Cardiac muscle cell (in vitro differentiated cells and primary cell): Measurements from ENCODE around the gene RUNX2. TPM values are rescaled to one million over a fixed set of nuclear protein-coding genes. Genes with fewer than 3 reads are reported as not detected.
A peak's percentile ranks its signal among the peaks of the same experiment; 100 is the strongest.

Source experiments
- DNase-seq, 2 donors: peaks; one replicate each; pipeline versions ENCODE4 v3.0.0 to v3.0.0-alpha.2; 2010 to 2017; ENCODE audit warnings: low read depth in 1 of 2, low spot score in 1 of 2
- H3K27ac ChIP-seq: fragments of 200-600 bp; sonication (generic); 2 replicates; pipeline ENCODE4 v1.5.1; 2016
- H3K27me3 ChIP-seq: fragments of 200-600 bp; sonication (generic); 2 replicates; pipeline ENCODE4 v1.6.0; 2016; ENCODE audit warnings: control low read depth
- H3K36me3 ChIP-seq: fragments of 200-600 bp; sonication (generic); 2 replicates; pipeline ENCODE4 v1.5.1; 2016; ENCODE audit warnings: control low read depth
- H3K4me1 ChIP-seq: fragments of 200-600 bp; sonication (generic); 2 replicates; pipeline ENCODE4 v1.8.1; 2017; ENCODE audit warnings: low read depth, mild to moderate bottlenecking, mixed run types
- H3K4me3 ChIP-seq: fragments of 200-600 bp; sonication (generic); 2 replicates; pipeline ENCODE4 v1.5.1; 2016; ENCODE audit warnings: mild to moderate bottlenecking
- H3K9me3 ChIP-seq: fragments of 200-600 bp; sonication (generic); 2 replicates; pipeline ENCODE4 v1.5.1; 2017; ENCODE audit warnings: low read depth, mild to moderate bottlenecking, control low read depth
- polyA plus RNA-seq: library from polyadenylated mRNA; unstranded; fragments of >200 nt; fragmentation: Nextera tagmentation; extraction: Ambion mirVana; gene quantifications from 2 replicates; pipeline ENCODE4 v1.2.1, GENCODE V29; 2016
- total RNA-seq: library from RNA; depleted of rRNA; stranded (reverse); fragments of >200 nt; gene quantifications from 2 replicates; pipeline ENCODE4 v1.2.3, GENCODE V29; 2016
- TF ChIP-seq, protein P1 (sequence below): IDR thresholded peaks from 2 replicates; pipeline ENCODE4 v1.5.1; 2012; ENCODE audit warnings: low read depth, mild to moderate bottlenecking, low read length

Gene RUNX2
- total and polyA plus RNA-seq, 2 experiments from 2014 or later = 1.6 to 1.9 TPM

DNA sequence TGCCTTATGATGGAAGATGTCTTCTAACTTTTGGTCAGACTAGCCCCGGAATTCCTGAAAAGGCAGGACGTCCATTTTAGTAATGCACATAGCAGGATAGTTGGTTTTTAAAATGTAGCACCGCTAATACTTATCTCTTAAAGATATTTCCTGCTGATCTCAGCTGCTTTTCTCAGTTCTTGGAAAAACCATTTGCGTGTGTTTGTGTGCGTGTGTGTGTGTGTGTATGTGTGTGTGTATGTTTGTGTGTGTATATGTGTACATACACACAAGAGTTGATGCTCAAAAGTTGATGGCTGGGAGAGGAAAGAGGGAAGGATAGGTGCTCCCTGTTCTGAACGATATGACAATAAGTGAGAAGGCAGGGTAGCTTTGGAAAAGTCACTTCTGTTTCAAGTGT lies 111.3 kb downstream of the RUNX2 start:
- no peak overlapping the region for H3K4me3 ChIP-seq
- no peaks in the 10 kb centered on the region for H3K36me3 ChIP-seq
- no peak overlapping the region for H3K27ac ChIP-seq
- H3K9me3 ChIP-seq = no peaks in the 10 kb centered on the region
- TF ChIP-seq, protein P1, sequence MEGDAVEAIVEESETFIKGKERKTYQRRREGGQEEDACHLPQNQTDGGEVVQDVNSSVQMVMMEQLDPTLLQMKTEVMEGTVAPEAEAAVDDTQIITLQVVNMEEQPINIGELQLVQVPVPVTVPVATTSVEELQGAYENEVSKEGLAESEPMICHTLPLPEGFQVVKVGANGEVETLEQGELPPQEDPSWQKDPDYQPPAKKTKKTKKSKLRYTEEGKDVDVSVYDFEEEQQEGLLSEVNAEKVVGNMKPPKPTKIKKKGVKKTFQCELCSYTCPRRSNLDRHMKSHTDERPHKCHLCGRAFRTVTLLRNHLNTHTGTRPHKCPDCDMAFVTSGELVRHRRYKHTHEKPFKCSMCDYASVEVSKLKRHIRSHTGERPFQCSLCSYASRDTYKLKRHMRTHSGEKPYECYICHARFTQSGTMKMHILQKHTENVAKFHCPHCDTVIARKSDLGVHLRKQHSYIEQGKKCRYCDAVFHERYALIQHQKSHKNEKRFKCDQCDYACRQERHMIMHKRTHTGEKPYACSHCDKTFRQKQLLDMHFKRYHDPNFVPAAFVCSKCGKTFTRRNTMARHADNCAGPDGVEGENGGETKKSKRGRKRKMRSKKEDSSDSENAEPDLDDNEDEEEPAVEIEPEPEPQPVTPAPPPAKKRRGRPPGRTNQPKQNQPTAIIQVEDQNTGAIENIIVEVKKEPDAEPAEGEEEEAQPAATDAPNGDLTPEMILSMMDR = no peak
- no peaks in the 10 kb centered on the region for H3K4me1 ChIP-seq
- H3K27me3 ChIP-seq = no peaks in the 10 kb centered on the region
- no peak for DNase-seq

DNA sequence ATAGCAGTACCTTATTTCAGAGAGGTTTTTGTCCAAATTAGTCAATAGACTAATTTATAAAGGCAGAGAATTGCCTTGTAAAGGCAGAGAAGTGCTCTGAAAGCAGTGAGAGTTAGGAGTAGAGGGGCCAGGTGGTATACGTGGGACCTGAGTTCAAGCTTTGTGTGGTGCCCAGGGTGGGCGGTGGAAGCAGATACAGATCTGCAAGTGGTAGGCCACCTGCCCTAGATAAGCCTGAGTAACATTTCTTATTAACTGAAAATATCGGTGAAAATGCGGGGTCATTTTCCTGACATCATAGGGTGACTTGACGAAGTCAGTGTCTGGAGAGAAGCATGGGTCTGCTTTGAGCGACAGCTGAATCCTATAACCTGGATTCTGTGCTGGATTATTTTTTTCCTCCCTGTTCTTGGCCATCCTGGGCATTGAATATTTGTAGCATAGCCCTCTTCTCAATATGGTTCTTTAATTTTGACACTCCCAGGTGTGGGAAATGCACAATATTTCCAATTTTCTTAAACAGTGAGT lies 111.8 kb downstream of the RUNX2 start:
- Histone ChIP-seq H3K4me1 (no peaks in the 10 kb centered on the region), H3K27ac (no peak overlapping the region), H3K4me3 (no peak overlapping the region), H3K9me3 (no peaks in the 10 kb centered on the region), H3K36me3 (no peaks in the 10 kb centered on the region), H3K27me3 (no peaks in the 10 kb centered on the region)
- no peak for DNase-seq
- TF ChIP-seq, protein P1 = no peak

DNA sequence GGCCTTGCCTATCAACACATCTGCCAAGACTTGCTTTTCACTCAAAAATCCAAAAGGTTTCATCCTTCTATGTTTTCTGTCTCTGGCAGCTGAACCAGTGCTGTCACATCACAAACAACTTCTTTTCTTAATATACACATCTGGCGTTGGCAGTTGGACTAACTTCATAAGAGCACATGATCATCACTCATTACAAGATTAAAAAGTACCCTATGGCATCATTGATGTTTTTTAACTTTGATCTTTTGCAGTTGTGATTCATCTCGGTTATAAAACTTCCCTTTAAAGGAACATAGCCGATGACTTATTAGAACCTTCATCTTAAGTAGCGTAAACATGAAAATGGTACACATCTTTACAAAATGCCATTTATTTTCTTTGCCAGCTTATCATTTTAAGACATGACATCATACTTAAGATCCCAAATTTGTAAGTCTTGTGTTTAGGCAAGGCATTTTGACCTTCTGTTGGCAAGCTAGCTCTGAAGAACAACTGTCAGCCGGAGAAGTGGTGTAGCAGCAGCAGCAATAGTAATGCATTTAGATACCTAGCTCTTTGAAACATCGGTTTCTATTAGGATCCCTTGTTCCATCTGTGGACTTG lies 113.8 kb downstream of the RUNX2 start:
- Histone ChIP-seq H3K27ac (no peak overlapping the region), H3K4me1 (peaks cover 16% of the 10 kb centered on the region), H3K9me3 (no peaks in the 10 kb centered on the region), H3K27me3 (no peaks in the 10 kb centered on the region), H3K36me3 (no peaks in the 10 kb centered on the region), H3K4me3 (no peak overlapping the region)
- no peak for DNase-seq
- TF ChIP-seq, protein P1 = no peak

DNA sequence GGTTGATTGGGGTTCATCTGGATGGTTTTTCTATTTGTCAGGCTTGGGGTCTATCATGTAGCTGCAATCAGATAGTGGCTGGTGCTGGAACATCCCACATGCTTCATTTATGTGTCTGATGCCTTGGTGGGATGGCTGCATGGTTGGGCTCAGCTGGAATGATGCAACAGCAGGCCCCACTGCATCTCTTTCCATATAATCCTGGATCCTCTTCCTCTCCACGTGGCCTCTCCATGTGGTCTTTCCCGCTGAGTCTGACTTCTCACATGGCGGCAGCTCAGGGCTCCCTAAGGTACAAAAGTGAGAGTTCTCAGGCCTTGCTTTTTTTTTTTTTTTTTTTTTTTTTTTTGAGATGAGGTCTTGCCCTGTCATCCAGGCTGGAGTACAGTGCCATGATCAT lies 114.6 kb downstream of the RUNX2 start:
- Histone ChIP-seq H3K4me3 (no peak overlapping the region), H3K9me3 (no peaks in the 10 kb centered on the region), H3K36me3 (no peaks in the 10 kb centered on the region), H3K4me1 (peaks cover 22% of the 10 kb centered on the region), H3K27ac (no peak overlapping the region), H3K27me3 (no peaks in the 10 kb centered on the region)
- TF ChIP-seq, protein P1 = no peak
- DNase-seq = peak in 1 of 2 donors; percentile 33

DNA sequence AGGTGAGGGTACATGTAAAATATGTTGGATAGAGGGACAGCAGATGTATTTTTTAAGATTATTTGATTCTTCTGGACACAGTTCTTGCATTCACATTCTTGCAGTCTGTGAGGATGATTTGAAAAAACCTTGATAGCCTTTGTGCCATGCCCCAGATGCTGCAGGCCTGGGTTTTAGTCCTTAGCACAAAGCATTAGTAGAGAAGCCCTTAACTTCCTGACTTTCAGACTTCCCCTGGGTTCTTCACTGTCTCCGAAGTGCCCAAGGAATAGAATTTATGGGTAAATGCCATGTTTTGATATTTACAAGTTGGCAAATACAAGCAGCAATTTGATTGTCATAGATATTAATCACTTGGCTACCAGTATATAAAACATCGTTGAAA lies 117.2 kb downstream of the RUNX2 start:
- no peaks in the 10 kb centered on the region for H3K36me3 ChIP-seq
- H3K27me3 ChIP-seq = no peaks in the 10 kb centered on the region
- peak overlapping the region; percentile 76 for H3K27ac ChIP-seq
- H3K4me1 ChIP-seq = peaks cover 31% of the 10 kb centered on the region
- H3K9me3 ChIP-seq = no peaks in the 10 kb centered on the region
- H3K4me3 ChIP-seq = no peak overlapping the region
- TF ChIP-seq, protein P1 = no peak
- DNase-seq = peak in 1 of 2 donors; percentile 41
